Activated naive CD4-positive, alpha-beta T cell treated with anti-CD3 and anti-CD28 coated beads for 36 hours (primary cell): ENCODE measurements around the gene ROPN1. TPM values are rescaled to one million over a fixed set of nuclear protein-coding genes. Genes with fewer than 3 reads are reported as not detected.

Experiments used
- CTCF ChIA-PET: fragments of 350-600 bp; sonication (Branson Sonifier 250); formaldehyde crosslinking; loops from one replicate; lab custom pipeline; 2021; ENCODE audit warnings: antibody characterized with exemption; lab: Charles Lee
- DNase-seq: peaks from one replicate; pipeline ENCODE4 v3.0.0-alpha.2; 2020
- H3K27ac Mint-ChIP-seq: one replicate; pipeline ENCODE4 v1.8.0; 2021; ENCODE audit warnings: mild to moderate bottlenecking, mixed read lengths
- H3K27me3 Mint-ChIP-seq: one replicate; pipeline ENCODE4 v1.8.0; 2021; ENCODE audit warnings: low read depth, mixed read lengths
- H3K36me3 Mint-ChIP-seq: one replicate; pipeline ENCODE4 v1.8.0; 2021; ENCODE audit warnings: low read depth, mixed read lengths
- H3K4me1 Mint-ChIP-seq: one replicate; pipeline ENCODE4 v1.8.0; 2021; ENCODE audit warnings: low read depth, mixed read lengths
- H3K4me3 Mint-ChIP-seq: one replicate; pipeline ENCODE4 v1.8.0; 2021; ENCODE audit warnings: mild to moderate bottlenecking, moderate library complexity, mixed read lengths
- H3K9me3 Mint-ChIP-seq: one replicate; pipeline ENCODE4 v1.8.0; 2021; ENCODE audit warnings: mixed read lengths
- intact Hi-C: fragments of 100-400 bp; cut with micrococcal nuclease; formaldehyde crosslinking; loops from one replicate; pipeline ENCODE4 v1.15.1; 2023
- total RNA-seq, 2 experiments: library from RNA; stranded (reverse); gene quantifications; one replicate each; pipeline ENCODE4 v1.2.3, GENCODE V29; 2021

ROPN1 gene
- total RNA-seq, 2 experiments from 2014 or later, result not detected

DNA sequence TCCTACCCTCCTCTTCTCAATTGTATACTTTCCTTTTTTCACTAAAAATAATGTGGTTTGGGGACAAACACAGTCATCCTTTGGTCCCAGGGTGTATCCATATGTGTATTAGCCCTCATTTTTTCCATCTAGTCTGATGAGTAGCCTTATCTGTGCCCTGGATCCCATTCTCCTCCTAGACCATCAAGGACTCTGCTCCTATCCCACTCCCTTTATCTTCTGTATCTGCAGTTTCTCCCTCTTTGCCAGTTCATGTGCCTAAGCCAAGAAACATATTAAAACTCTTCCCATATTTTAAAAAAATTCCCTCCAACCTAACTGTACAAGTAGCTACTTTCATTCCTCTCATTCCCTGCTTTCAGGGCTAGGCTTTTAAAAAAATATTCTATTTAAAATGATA lies 56.1 kb downstream of the ROPN1 start:
- intact Hi-C loops, result no loop called here
- no peak overlapping the region for H3K27ac Mint-ChIP-seq
- DNase-seq, result no peak
- H3K27me3 Mint-ChIP-seq, result no peaks in the 10 kb centered on the region
- CTCF ChIA-PET, result no interaction called here
- peaks cover 42% of the 10 kb centered on the region for H3K36me3 Mint-ChIP-seq
- H3K9me3 Mint-ChIP-seq, result no peaks in the 10 kb centered on the region
- H3K4me3 Mint-ChIP-seq, result no peak overlapping the region
- no peaks in the 10 kb centered on the region for H3K4me1 Mint-ChIP-seq

DNA sequence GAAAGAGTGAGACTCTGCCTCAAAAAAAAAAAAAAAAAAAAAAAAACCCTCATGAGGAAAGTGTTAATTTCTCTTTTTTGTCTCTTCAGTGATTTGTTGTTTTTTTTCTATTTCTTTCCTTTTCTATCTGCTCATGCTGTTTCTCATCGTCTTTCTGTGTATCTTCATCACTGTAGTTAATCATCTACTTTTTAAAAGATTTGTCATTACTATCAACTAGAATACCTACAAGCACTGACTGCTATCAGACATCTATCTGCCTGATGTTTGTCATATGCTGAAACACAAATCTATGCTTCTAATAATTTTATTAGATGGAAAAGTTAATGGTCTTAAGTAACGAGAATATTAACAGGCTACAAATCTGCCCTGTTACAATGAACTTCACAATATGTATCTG lies 57.7 kb downstream of the ROPN1 start:
- no peaks in the 10 kb centered on the region for H3K27me3 Mint-ChIP-seq
- CTCF ChIA-PET, result no interaction called here
- peaks cover 42% of the 10 kb centered on the region for H3K36me3 Mint-ChIP-seq
- no peak overlapping the region for H3K27ac Mint-ChIP-seq
- no peaks in the 10 kb centered on the region for H3K9me3 Mint-ChIP-seq
- no peak for DNase-seq
- intact Hi-C loops, result no loop called here
- no peaks in the 10 kb centered on the region for H3K4me1 Mint-ChIP-seq
- H3K4me3 Mint-ChIP-seq, result no peak overlapping the region

DNA sequence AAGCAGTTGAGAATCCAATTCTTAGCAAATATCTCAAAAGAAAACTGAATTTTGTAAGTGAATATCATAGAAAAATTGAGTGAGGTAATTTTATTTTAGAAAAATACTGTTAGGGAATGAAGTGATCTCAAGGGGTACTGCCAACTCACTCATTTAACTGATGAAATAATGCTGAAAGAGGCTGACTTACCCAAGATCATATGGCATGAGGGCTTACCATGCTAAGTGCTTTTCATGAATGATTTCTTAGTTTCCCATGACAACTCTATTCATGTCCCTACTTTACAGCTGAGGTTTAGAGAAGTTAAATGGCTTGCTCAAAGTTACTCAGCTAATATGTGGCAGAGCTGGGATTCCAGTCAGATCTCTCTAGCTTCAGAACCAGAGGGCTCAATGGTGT lies 61.5 kb downstream of the ROPN1 start:
- Mint-ChIP-seq H3K4me3 (no peak overlapping the region), H3K27ac (no peak overlapping the region), H3K27me3 (no peaks in the 10 kb centered on the region), H3K36me3 (peaks cover 40% of the 10 kb centered on the region), H3K4me1 (no peaks in the 10 kb centered on the region), H3K9me3 (no peaks in the 10 kb centered on the region)
- CTCF ChIA-PET, result no interaction called here
- intact Hi-C loops, result no loop called here
- no peak for DNase-seq

DNA sequence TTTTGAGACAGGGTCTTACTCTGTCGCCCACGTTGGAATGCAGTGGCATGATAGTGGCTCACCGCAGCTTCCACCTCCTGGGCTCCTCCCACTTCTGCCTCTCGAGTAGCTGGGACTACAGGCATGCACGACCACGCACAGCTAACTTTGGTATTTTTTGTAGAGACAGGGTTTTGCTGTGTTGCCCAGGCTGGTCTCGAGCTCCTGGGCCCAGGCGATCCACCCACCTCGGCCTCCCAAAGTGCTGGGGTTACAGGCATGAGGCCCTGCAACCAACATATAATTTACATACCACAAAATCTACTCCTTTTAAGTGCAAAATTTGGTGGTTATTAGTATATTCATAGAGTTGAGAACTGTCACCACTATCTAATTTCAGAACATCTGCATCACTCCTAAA lies 62.6 kb downstream of the ROPN1 start:
- H3K4me3 Mint-ChIP-seq, result no peak overlapping the region
- H3K27ac Mint-ChIP-seq, result no peak overlapping the region
- peaks cover 42% of the 10 kb centered on the region for H3K36me3 Mint-ChIP-seq
- H3K9me3 Mint-ChIP-seq, result peaks cover 5% of the 10 kb centered on the region
- CTCF ChIA-PET, result interaction anchor here (0.9 kb wide), 1 partner anchor 158 kb away, joined by 3 read pairs; no protein-coding TSS in a partner anchor
- H3K27me3 Mint-ChIP-seq, result no peaks in the 10 kb centered on the region
- H3K4me1 Mint-ChIP-seq, result no peaks in the 10 kb centered on the region
- intact Hi-C loops, result no loop called here
- no peak for DNase-seq

DNA sequence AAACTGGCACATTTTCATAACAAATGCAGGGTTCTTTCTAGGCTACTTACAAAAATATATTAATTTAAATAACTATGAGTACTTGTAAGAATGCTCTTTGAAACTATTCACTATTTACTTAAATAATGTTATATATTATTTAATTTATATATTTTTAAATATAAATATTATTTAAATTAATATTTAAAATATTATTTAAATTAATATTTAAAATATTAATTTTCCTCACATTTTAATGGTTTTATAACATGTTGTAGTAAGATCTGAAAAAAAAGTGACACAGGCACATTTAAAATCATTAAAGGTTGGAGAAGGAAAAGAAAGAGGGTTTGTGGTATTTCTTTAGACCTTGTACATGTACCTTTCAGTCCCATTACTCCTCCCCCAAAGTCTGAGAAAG lies 65.5 kb downstream of the ROPN1 start:
- H3K9me3 Mint-ChIP-seq, result peaks cover 28% of the 10 kb centered on the region
- intact Hi-C loops, result no loop called here
- H3K27me3 Mint-ChIP-seq, result no peaks in the 10 kb centered on the region
- CTCF ChIA-PET, result no interaction called here
- H3K27ac Mint-ChIP-seq, result no peak overlapping the region
- H3K4me1 Mint-ChIP-seq, result no peaks in the 10 kb centered on the region
- no peak overlapping the region for H3K4me3 Mint-ChIP-seq
- no peak for DNase-seq
- peaks cover 53% of the 10 kb centered on the region for H3K36me3 Mint-ChIP-seq

DNA sequence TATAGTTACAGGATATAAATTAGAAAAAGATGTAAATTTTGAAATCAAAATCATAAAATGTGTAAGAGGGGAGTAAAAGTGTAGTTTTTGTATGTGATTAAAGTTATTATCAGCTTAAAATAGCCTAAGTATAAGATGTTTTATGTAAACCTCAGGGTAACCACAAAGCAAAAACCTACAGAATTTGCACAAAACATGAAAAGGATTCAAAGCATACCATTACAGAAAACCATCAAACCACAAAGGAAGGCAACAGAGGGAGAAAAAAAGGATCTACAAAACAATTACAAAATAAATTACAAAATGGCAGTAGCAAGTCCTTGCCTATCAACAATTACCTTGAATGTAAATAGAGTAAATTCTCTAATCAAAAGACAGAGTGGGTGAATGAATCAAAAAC lies 71.1 kb downstream of the ROPN1 start:
- H3K36me3 Mint-ChIP-seq, result peaks cover 59% of the 10 kb centered on the region
- no peaks in the 10 kb centered on the region for H3K27me3 Mint-ChIP-seq
- CTCF ChIA-PET, result no interaction called here
- peaks cover 40% of the 10 kb centered on the region for H3K9me3 Mint-ChIP-seq
- no peak overlapping the region for H3K4me3 Mint-ChIP-seq
- DNase-seq, result no peak
- H3K27ac Mint-ChIP-seq, result no peak overlapping the region
- intact Hi-C loops, result no loop called here
- H3K4me1 Mint-ChIP-seq, result no peaks in the 10 kb centered on the region

DNA sequence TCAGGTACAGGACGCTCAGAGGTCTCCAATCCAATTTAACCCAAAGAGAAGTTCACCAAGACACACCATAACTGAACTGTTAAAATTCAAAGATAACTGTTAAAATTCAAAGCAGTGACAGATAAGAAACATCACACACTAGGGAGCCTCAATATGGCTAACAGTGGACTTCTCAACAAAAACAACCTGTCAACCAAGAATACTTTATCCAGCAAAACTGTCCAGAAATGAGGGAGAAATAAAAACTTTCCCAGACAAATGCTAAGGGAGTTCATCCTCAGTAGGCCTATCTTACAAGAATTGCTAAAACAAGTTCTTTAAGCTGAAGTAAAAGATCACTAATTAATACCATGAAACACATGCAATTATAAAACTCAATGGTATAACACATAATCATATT lies 71.5 kb downstream of the ROPN1 start:
- Mint-ChIP-seq H3K4me1 (no peaks in the 10 kb centered on the region), H3K36me3 (peaks cover 57% of the 10 kb centered on the region), H3K4me3 (no peak overlapping the region), H3K27ac (no peak overlapping the region), H3K9me3 (peaks cover 40% of the 10 kb centered on the region), H3K27me3 (no peaks in the 10 kb centered on the region)
- CTCF ChIA-PET, result no interaction called here
- DNase-seq, result no peak
- intact Hi-C loops, result no loop called here

DNA sequence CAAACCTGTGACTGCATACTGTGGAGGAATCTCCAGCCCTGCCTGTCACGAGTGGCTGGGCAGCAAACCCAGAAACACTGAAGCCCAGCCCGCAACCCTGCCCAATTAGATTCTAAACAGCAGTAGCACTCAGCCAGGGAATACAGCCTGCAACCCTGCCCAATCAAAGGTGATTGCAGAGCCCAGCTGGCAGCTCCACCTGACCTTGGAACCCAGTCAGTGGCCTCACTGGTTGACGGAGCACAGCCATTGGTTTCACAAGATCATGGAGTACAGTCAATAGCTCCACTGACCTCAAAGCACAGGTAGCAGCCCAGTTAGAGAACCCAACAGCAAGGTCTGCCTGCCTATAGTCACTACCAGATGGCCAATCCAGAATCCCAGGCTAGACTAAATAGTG lies 72.6 kb downstream of the ROPN1 start:
- H3K9me3 Mint-ChIP-seq, result peaks cover 36% of the 10 kb centered on the region
- no peaks in the 10 kb centered on the region for H3K27me3 Mint-ChIP-seq
- intact Hi-C loops, result no loop called here
- H3K36me3 Mint-ChIP-seq, result peaks cover 57% of the 10 kb centered on the region
- no peak overlapping the region for H3K4me3 Mint-ChIP-seq
- no peak for DNase-seq
- no peaks in the 10 kb centered on the region for H3K4me1 Mint-ChIP-seq
- CTCF ChIA-PET, result no interaction called here
- H3K27ac Mint-ChIP-seq, result no peak overlapping the region

Other genes with a start within 250 kb of the ROPN1 start
- not detected for gene MYLK, start 107.8 kb downstream of the ROPN1 start, total RNA-seq
- 10 to 100 TPM; 44.8 to 48.4 TPM for gene CCDC14, start 30.9 kb downstream of the ROPN1 start, total RNA-seq
- 1 to 10 TPM; 8.1 to 8.9 TPM for gene KALRN, start 41.2 kb upstream of the ROPN1 start, total RNA-seq